Nucleus accumbens (tissue), 56 donors: ENCODE measurements around the gene GLI3.

Experiments
- DNase-seq, 56 donors: peaks; one replicate each; lab custom pipeline; 2025; lab: John Stamatoyannopoulos, UW

The GLI3 gene

DNA sequence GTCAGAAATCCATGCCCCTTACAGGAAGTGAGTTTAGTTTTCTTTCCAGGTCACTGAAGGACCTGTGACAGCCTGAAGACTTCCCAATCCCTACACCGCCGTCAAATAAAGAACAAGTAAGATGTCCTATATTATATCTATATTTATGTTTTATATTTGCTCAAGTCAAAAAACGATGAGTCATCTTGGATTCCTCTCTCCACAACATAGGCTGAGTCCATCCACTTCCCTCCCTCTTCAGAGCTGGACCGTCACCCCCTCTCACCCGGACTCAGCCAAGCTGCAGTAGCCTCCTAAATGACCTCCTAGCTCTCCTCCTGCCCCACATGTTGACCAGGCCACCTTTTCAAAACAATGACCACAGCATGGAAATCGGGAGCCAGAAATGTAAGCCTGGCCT is 53.5 kb downstream of the GLI3 start:
- no peak for DNase-seq

DNA sequence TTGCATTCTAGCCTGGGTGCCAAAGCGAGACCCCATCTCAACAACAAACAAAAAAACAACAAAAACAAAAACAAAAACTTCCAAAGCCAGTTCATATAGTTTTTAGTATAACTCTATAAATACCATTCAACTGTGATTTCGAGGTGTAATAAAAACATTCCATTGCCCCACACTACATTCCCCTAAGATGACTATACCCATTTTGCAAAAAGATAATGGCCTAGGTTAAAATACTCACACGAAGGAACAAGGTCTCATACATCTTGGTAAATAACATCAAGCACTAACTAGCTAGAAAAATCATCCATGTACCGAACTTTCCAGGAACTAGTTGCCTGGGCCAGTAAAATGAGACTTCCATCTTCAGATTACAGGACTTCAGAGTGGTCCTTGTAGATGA is 55.4 kb downstream of the GLI3 start:
- DNase-seq, result no peak

DNA sequence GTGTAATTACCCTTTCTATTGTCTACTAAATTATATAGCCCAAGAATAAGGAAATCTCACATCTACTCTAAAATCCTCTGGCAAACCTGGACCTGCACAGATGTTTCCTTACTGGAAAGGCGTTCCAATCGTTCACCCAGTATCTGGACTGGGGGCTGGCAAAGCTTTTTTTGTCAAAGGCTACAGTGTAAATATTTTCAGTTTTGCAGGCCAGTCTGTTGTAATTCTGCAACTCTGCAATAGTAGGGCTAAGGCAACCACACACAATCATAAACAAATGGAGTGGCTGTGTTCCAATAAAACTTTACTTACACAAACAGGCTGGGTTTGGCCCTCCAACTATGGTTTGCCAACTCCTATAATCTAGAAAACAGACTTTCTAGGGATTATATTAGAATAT is 56.2 kb downstream of the GLI3 start:
- no peak for DNase-seq

- peak in 1 of 56 donors; percentile 5 for DNase-seq
Observed at GRCh38 chr7:42176724-42177101, 60.3 kb downstream of the GLI3 start.

GRCh38 chr7:42175834-42176723 is 60.9 kb downstream of the GLI3 start:
- DNase-seq, result peak in 12 of 56 donors; percentile 5 to 47 (median 20)

DNA sequence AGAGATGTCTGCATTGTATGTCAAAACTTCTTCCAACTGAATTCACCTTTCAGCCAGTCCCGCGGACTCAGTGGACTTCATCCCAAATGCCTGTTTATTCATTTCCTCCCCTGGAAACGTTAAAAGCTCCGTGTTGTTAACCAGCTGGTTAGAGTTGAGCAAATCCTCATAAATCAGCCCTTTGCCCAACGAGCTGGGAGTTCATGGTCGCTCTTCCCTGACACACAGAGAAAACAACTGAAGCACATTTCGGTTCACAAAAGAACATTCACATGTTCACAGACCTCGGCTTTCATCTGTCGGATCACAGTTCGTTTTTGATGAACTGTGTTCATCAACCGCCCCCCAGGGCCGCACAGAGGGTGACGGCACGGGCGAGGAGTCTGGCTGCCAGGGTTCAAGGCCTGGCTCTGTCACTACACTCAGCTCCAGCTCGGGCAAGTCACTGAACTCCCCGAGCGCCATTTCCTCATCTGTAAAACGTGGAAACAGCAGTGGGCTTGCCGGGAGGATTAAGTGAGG is 62.6 kb downstream of the GLI3 start:
- no peak for DNase-seq

DNA sequence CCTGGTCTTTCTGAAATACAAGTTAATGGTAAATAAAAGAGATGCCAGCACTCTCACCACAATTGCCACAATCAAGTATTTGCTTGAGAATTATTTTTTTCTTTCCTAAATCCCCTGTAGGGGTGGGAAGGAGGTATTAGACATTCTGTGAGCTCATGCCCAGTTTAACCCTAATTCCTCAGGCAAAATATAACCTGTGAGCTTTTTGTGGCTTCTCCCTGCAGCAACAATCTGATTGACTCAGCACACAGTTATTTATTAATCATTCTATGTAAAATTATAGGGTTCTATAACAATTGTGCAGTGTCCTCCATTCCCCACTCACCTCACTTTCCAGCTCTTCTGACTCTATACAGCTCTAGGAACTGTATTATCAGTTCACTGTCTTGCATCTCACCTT is 66.3 kb downstream of the GLI3 start:
- DNase-seq, result no peak

- DNase-seq, result no peak
Observed at GRCh38 chr7:42168512-42168911, 68.5 kb downstream of the GLI3 start.

GRCh38 chr7:42167631-42168236 is 69.3 kb downstream of the GLI3 start:
- no peak for DNase-seq

GRCh38 chr7:42167206-42167605 is 69.8 kb downstream of the GLI3 start:
- no peak for DNase-seq

- no peak for DNase-seq
Observed at GRCh38 chr7:42164881-42165428, 72.1 kb downstream of the GLI3 start.

- no peak for DNase-seq
Observed at GRCh38 chr7:42162560-42163325, 74.3 kb downstream of the GLI3 start.

- DNase-seq, result no peak
Observed at GRCh38 chr7:42161719-42162118, 75.3 kb downstream of the GLI3 start.

GRCh38 chr7:42161110-42161509 is 75.9 kb downstream of the GLI3 start:
- no peak for DNase-seq

- no peak for DNase-seq
Observed at GRCh38 chr7:42159130-42159529, 77.9 kb downstream of the GLI3 start.

- DNase-seq, result no peak
Observed at GRCh38 chr7:42156967-42157721, 79.9 kb downstream of the GLI3 start.

DNA sequence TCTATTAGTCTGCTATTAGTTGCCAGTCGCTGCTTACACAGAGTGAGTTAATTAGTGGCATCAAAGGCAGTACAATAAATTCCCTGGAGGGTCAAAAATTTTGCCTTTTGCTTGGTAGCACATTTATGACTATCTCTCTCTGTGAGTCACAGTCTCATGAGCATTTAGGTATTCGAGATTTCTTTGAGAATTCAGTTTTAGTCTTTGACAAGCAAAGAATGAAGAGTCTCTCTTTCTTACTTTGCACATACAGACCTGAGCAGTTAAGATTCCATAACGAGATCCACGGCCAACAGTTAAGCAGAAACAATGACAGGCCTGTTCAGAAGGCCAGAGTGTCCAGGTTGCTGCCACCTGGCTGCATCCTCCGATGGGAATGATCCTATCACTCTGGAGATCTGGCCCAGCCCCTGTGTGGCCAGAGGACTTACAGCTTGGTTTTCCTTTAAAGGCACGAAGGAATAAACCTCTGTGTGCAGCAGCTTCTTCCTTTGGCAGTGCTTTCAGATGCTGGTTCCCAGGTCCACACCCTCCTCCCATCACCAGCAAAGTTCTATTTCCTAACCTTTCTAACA is 80.6 kb downstream of the GLI3 start:
- DNase-seq, result no peak

DNA sequence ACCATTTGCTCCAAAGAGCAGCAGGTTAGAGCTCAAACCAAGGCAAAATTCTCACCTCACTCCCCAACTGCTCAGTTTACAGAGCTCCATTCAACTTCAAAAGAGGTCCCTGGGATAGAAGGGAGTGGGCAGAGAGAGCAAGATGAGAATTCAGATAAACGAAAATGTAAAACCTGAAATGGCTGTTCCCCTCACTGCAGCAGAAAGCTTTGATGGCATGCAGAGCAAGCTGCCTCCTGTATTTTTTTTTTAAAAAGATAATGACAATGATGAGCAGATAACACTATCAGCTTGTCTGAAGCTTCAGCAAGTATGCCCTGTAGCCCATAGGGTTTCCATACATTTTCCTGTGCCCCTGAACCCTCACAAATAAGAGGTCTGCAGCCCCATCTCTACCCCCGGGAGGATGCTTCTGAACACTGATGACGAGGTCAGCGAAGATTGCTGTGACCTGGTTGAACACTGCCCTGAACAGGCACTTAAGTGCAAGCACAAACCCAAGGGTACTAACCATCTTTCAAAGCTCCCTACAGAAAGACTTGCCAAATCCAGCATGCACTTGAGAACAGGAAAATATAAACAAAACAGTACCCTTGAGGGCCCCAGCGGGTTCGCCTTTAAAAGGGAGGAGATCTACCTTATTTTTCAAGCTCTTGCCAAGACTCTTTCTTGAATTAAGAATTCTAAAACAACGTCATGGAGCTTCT is 81.3 kb downstream of the GLI3 start:
- no peak for DNase-seq

GRCh38 chr7:42154173-42154572 is 82.8 kb downstream of the GLI3 start:
- DNase-seq, result no peak
